HCT116 (cell line): ENCODE measurements around the gene DPH5. TPM values are rescaled to one million over a fixed set of nuclear protein-coding genes. Genes with fewer than 3 reads are reported as not detected.

Experiments used
- total RNA-seq: library from RNA; stranded (reverse); gene quantifications from one replicate; pipeline ENCODE4 v1.2.1, GENCODE V29; 2021; ENCODE audit not compliant: unreplicated experiment

Gene DPH5
- total RNA-seq, 1 experiment from 2014 or later: 55.8 TPM

Other genes starting within 250 kb of the DPH5 start
- 21.1 TPM for gene EXTL2, start 130.9 kb downstream of the DPH5 start, total RNA-seq
- 23.3 TPM for gene SLC30A7, start 129.7 kb downstream of the DPH5 start, total RNA-seq
- gene S1PR1, start 211.2 kb upstream of the DPH5 start, total RNA-seq: 0.61 TPM